Measurements from ENCODE around the gene HDAC6.
"Not testable (repeated sequence)": the region's sequence is repeated elsewhere in the genome, so short reads cannot be mapped to it uniquely, and the experiment has no call there.

HDAC6 gene

GRCh38 chrX:48813644-48814043 lies 11.8 kb downstream of the HDAC6 start:
- no peak for TF ChIP-seq CTCF (IDR thresholded peaks at IDR 0.05; ENCODE audit: low read depth, low read length, missing control alignments)
- H3K4me3 ChIP-seq (ENCODE audit: low read depth, low read length): no peak overlapping the region
- no peak for DNase-seq (ENCODE audit: low read depth)

- no peak for TF ChIP-seq CTCF (IDR thresholded peaks at IDR 0.05; ENCODE audit: low read depth, low read length, missing control alignments)
- H3K4me3 ChIP-seq (ENCODE audit: low read depth, low read length): no peak overlapping the region
- no peak for DNase-seq (ENCODE audit: low read depth)
These were observed 12.9 kb downstream of the HDAC6 start for GRCh38 chrX:48814722-48815121.

- TF ChIP-seq CTCF (IDR thresholded peaks at IDR 0.05; ENCODE audit: low read depth, low read length, missing control alignments): no peak
- no peak for DNase-seq (ENCODE audit: low read depth)
- no peak overlapping the region for H3K4me3 ChIP-seq (ENCODE audit: low read depth, low read length)
These were observed 13.4 kb downstream of the HDAC6 start for GRCh38 chrX:48815266-48815665.

GRCh38 chrX:48816014-48816810 lies 14.3 kb downstream of the HDAC6 start:
- H3K4me3 ChIP-seq (ENCODE audit: low read depth, low read length): no peak overlapping the region
- no peak for DNase-seq (ENCODE audit: low read depth)
- no peak for TF ChIP-seq CTCF (IDR thresholded peaks at IDR 0.05; ENCODE audit: low read depth, low read length, missing control alignments)

- no peak for DNase-seq (ENCODE audit: low read depth)
- no peak overlapping the region for H3K4me3 ChIP-seq (ENCODE audit: low read depth, low read length)
- TF ChIP-seq CTCF (IDR thresholded peaks at IDR 0.05; ENCODE audit: low read depth, low read length, missing control alignments): no peak
These were observed 16.2 kb downstream of the HDAC6 start for GRCh38 chrX:48818098-48818497.

- DNase-seq (ENCODE audit: low read depth): no peak
- TF ChIP-seq CTCF (IDR thresholded peaks at IDR 0.05; ENCODE audit: low read depth, low read length, missing control alignments): no peak
- H3K4me3 ChIP-seq (ENCODE audit: low read depth, low read length): no peak overlapping the region
These were observed 17.0 kb downstream of the HDAC6 start for GRCh38 chrX:48818866-48819265.

GRCh38 chrX:48819394-48819793 lies 17.5 kb downstream of the HDAC6 start:
- DNase-seq (ENCODE audit: low read depth): not testable (repeated sequence)

More at GRCh38 chrX:48819394-48819793, 17.5 kb downstream of the HDAC6 start:
- not testable (repeated sequence) for H3K4me3 ChIP-seq (ENCODE audit: low read depth, low read length)

Data from GM12864 (cell line).